ENCODE measurements around the gene PLEKHM1.

Gene PLEKHM1

DNA sequence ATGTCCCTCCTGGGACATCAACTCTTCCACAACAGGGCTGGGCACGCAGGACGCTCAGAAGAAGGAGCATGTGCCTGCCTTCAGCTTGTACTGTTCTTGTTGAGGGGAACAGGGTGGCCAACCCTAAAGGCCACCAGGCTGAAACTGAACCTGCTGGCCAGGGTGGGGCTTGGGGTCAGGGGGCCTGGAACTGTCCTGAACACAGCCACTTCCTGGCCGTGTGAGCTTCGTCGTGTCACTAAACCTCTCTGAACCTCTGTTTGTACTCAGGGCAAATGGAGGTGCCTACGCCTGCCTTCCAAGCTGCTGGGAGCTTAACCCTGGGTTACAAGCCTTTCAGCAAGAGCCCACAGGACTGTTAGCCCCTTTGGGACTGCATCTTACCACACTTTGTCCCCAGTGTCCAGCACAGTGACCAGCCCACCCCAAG lies 64.5 kb downstream of the PLEKHM1 start:
- DNase-seq: no peak

DNA sequence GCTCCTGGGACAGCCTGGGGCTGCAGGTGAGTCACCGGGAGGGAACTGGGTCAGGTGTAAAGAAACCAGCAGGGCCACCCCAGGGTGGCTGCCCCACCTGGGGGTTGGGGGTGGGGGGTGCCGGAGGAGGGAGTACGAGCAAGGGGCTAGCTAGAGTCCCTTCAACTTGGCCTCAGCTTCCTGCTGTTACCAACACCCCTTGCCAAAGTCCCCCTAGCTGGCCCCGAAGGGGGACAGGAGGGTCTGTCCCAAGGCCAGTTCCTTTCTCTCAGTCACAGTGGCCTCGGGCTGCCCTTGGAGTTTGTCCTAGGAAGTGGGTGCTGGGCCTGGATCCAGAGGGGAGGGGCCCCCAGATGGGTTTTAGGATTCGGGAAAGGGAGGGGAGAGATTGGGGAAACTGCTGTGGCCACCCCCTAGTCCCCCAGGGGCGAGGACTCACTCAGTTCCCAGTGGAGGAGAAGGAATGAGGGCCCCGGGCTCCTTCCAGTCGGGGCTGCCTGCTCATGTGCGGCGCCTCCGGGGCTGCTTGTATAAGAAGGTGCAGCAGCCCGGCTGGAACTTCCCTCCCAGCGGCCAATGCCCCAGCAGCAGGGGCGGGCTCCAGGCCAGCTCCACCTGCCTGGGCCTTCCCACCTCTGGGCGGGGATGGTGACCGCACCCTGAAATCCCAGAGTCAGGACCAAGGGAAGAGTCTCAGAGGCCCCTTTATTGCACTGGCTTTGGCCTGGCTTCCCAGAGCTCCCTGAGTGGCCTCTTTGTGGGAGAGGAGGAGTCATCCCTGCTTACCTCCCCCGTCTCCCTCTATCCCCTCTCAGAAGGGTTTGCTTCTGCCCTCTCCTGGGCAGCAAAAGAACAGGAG lies 65.2 kb downstream of the PLEKHM1 start:
- peak; percentile 74 to 84 for DNase-seq

DNA sequence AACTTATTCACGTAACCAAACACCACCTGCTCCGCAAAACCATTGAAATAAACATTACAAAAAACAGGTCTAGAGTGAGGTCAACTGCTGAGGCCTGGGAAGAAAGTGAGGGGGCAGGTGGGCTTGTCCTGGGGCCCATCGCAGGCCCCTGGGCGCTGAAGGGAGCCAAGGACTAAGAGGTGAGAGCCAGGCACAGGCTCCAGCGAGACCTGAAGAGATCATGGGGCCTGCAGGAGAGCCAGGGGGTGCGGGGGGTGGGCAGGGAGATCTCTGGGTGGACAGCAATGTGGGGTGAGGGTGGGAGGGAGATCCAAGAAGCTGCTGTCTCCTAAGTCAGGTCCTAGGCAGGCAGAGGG lies 65.8 kb downstream of the PLEKHM1 start:
- no peak for DNase-seq

DNA sequence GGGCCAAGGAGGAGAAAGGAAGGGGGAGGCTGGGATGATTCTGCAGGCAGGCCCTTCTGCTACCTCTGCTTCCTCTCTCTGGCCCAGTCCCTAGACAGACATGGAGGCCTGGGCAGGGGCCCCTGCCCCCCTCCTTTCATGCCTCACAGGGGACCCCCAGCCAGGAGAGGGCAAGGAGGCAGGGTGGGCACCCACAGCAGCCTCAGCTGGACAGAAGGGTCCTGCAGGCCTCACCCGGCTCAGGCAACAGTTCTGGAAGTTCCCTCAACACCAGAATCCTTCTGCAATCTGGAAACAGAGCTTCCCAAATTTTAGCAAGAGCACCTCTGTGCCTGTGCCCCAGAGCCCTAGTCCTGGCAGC lies 66.6 kb downstream of the PLEKHM1 start:
- DNase-seq: no peak

DNA sequence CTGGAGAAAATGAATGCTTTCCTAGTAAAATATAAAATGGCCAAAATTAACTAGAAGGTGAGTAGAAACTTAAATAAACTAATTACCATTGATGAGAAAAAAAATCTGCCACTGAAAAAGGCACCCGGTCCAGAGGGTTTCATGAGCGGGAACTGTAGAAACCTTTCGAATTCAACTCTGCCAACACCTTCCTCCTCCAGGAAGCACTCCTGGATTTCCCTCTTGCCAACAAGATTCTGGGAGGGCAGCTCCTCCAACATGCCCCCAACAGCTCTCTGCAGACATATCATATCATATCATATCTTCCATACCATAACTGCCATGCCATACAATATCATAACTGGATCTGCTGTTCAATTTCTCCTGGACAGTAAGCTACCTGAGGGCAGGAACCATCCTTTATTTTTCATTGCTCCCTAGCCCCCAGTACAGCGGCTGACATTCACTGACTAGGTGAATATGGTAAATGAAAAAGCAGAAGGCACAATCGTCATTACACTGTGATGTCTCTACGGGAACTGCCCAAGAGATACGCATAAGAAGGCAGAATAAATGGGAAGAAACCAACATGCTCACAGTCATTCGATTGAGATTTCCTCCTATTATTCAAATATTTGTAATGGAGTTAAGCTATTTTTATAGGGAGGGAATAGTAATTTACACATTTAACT lies 67.1 kb downstream of the PLEKHM1 start:
- DNase-seq: no peak

DNA sequence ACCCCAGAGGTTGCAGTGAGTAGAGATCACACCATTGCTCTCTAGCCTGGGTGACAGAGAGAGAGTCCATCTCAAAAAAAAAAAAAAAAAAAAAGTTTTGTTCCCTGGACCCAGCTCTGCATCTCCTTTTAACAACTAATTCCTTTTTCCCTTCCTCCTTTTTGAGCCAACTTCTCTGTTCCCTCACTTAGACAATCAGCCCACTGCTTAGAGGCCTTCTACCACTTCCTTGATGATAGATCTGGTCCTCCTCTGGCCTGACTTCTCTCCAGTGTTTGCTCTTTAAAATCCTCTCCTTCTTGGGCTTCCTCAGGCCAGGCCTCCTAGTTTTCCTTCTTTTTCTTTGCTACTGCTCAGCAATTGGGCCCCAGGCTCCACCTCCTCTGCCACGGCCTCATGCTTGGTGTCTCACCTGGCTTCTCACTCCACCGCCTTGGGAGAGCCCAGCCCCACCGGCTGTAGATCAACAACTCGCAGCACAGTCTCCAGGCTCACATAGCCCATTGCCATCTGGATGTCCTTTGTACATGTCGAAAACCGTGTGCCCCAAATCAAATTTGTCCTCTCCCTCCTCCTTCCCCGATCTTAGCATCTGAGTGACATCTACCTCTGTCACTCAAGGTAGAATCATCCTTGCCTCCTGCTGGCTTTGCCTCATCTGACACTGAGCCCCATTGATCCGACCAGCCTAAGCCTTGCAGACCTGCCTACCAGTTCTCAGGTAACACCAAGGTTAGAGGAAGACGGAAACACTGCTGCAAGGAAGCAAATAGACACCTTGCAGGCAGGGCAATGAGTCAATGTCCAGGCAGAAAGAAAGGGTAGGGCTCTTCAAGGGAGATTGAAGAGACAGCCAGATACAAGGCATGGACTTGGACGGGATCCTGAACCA lies 75.3 kb downstream of the PLEKHM1 start:
- DNase-seq: no peak

DNA sequence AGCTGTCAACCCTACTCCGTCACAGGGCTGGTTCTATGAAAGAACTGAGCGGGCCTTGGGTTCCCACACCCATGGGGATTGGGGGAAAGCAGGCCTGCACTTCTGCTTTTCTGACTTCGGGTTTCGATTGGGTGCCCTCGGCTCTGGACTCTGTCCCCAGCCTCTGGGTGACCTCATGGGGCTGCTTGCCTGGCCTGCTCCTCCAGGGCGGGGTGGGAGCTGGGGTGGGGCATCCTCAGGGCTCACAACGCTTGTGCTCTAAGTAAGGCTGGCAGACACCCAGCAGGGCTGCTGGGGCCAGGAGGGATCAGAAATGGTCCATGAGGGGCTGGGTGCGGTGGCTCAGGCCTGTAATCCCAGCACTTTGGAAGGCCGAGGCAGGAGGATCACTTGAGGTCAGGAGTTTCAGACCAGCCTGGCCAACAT lies 77.0 kb downstream of the PLEKHM1 start:
- no peak for DNase-seq

DNA sequence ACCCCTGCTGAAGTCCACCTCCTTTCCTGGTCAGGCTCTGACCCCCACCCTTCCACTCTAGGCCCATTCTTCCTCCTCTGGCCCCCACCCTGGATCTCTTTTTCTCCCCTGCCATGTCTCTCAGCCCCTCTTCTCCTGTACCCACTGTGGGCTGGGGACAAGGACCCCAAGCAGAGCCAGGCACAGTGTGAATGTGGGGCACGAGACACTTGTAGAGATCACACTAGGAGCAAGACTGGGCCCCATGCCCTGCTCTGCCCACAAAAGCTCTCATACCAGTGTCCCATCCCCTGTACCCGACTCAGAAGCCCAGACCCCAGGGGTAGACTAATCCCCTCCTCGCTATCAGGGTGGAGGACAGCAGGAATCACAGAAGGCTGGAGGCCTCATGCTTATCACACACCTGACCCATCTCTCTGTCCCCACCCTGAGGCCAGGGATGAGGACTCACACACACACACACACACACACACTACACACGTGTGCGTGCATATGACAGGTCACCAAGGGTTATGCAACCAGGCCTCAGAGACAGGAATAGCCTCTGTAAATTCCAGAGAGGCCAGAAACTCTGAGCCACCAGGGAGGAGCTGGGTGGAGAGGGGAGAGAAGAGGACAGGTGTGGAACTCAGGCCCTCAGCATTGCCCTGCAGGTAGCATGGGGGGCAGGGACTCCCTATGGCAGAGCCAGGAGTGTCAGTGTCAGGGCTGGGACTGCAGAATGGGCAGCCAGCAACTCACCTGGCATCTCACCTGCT lies 79.0 kb downstream of the PLEKHM1 start:
- DNase-seq: no peak

DNA sequence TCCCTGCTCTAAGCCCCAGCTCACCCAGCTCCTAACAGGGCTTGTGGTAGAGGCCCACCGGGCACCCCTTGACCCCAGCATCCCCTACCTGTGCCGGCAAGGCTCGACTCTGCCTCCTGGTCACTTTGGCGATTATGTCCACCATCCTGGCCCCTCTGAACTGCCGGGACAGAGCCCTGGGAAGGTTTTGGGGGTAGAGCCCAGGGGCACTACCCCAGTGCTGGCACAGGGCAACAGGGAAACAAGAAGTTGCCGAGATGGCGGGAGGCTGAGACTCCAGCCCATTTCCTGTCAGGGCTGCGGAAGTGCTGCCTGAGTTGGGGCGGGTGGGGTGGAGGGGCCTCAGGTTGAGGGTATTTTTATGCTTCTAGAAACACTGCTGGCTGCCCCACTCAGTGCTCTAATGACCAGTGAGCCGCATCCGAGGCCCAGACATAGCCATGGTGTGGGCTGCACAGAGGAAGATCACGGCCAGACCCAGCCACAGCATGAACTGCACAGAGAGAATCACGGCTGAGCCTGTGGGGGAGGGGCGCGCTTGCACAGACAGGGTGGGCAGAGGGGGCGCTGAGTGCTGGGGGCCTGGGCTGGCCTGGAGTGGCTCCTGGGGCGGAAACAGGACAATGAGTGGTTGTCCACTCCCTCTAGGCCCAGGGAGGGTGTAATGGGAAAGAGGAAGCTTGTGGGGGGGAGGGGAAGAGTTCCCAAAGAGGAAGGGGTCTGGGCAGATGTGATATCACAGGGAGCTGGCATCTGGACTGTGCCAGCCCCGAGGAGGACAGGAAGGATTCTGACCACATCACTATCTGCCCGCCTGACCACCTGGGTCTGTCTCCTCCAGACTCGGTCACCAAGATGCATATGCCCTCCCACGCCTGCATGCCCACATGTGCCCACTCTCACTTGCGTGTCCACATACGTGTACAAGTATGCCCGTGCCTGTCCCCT lies 80.1 kb downstream of the PLEKHM1 start:
- DNase-seq: no peak

DNA sequence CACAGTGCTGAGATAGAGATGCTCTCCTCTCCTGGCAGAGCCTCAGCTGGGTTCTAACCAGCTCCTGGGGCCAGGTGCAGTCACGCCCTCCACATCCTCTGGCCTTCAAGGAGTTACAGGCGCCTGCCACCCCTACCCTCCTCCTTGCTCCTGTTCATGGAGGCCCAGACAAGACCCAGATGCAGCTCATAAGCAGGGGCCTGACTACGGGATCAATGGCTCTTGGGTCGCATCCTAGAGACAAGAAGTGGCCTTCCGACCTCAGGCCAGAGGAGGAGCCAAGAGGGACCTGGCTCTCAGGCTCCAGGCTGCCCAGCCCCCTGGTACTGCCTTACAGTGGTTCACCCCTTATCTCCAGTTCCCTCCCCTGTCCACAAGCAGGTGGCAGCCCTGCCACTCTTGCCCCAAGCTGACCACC lies 80.9 kb downstream of the PLEKHM1 start:
- DNase-seq: no peak

DNA sequence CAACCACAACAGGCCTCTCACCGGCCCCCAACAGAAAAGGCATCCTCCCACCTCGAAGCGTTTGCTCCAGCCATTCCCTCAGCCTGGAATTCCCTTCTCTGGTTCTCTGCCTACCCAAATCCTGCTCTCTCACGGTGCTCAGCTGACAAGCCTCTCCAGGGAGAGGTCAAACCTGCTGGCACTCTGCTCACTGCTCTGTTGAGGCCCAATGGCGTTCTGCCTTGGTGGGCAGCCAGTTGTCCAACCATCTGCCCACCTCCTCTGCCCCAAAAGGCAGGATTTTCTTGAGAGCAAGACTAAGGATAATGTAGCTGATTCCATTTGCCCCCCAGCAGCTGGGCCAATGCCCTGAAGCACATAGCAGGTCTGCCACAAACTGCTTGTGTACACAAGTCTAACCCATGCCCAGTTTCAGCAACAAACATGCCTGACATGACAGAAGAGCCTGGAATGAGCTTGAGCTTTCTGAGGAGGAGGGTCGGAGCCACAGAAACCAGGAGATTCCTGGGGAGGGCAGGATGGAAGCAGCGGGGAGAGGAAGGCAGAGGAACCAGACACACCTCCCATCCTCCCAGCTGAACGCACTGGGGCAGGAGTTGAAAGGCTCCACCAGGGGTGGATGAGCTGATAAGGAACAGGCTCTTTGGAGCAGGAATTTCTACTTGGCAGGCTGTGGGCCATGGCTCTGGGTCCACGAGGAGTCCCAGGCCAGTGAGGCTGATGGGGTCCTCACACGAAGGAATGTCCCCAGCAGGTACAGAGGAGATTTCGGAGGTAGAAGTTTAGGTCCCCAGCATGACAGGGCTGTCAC lies 81.7 kb downstream of the PLEKHM1 start:
- DNase-seq: peak; percentile 84 to 94

DNA sequence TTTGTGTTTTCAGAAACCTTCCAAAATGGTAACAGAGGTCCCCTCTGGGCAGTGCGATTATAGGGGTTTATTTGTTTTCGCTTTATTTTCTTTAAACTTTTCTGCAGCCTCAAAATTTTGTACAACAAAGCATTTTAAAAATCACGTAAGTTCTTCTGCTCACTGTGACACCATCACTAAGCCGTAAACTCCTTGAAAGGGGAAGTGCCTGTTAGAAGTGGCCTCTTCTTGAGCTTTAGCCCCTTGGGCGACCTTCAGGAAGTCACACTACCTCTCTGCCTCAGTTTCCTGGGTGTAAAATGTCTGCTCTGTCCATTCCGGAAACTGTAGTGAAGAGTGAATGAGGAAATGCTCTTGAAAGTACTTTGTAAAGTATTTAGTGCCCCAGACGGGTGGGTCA lies 84.4 kb downstream of the PLEKHM1 start:
- no peak for DNase-seq

DNA sequence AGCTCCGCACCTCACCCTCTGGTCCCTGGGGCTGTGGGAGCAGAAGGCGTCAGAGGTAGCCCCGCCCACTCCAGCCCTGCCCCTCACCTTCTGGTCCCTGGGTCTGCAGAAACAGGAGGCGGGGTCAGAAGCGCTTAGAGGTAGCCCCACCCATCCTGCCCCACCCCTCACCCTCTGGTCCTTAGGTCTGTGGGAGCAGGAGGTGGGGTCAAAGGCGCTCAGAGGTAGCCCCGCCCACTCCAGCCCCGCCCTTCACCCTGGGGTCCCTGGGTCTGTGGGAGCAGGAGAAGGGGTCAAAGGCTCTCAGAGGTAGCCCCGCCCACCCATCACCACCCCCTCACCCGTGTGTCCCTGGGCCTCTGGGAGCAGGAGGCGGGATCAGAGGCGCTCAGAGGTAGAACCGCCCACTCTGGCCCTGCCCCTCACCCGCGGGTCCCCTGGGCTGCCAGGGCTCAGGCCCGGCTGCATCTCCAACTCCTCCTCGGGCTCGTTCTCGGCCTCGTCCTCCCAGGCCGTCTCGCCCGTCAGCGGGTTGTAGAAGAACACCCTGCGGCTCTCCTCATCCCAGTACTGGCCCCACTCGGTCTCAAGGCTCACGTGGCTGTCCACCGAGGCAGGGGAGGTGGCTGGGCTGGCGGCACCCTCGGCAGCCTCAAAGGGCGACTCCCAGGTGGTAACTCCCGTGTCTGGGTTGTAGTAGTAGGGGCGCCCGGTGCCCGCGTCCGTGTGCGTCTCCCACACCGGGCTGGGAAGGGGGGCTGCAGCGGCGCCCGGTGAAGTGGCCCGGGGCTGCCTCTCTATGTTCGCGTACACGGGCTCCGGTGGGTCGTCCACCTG lies 85.1 kb downstream of the PLEKHM1 start:
- DNase-seq: no peak

DNA sequence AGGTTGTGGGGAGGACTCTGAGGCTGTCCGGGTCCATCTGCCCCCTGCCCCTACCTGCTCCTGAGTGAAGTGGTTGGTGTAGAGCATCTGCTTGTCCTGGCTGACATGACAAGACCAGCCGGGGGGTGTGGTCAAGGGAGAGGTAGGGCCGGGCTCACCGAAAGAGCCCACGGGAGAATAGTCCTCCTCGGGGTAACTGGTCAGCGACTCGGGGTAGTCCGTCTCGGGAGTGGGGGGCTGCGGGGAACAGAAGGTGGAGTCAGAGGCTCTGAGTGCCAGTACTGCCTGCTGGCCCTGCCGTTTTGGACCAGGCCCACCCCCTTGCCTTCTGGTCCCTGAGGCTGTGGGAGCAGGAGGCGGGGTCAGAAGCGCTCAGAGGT lies 85.7 kb downstream of the PLEKHM1 start:
- no peak for DNase-seq

DNA sequence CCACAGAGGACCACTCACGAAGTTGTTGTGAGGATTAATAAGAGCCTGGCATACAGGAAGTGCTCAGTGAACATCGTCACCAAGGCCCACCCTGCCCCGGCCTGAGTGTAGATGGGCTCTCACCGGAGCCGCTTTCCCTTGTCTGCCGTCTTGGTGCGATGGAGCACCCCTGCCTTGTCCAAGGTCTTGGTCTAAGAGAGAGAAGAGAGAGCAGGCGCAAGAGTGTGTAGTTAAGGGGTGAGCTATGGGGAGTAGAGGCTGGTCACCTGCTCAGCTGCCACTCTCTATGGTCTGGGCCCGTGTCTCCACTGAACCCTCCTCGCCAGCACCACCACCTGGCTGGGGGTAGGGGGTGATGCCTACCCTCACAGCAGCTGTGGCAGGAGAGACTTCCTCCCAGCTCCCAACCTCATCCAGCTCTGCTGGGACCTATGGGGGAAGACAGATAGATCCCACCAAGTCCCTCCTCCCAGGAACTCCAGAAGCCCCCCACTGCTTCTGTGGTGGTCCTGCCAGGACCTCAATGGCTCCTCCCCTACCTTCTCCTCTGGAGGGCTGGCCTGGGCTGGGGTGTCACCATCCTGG lies 86.5 kb downstream of the PLEKHM1 start:
- no peak for DNase-seq

DNA sequence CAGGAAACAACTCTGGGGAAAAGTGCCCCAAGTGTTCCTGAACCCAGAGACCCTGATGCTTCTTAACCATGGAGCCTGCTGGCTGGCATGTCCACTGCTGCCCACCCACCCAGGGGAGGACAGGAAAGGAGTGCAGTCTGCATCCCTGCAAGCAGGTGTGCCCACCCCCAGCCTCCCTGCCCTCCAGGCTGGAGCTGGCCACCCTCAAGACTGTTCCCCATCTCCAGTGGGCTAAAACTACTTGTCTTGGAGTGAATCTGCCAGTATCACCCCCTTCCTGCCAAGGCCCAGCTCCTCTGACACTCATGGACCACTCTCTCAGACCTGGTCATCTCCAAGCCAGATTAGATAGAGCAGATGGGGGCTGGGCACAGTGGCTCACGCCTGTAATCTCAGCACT lies 87.6 kb downstream of the PLEKHM1 start:
- no peak for DNase-seq

DNA sequence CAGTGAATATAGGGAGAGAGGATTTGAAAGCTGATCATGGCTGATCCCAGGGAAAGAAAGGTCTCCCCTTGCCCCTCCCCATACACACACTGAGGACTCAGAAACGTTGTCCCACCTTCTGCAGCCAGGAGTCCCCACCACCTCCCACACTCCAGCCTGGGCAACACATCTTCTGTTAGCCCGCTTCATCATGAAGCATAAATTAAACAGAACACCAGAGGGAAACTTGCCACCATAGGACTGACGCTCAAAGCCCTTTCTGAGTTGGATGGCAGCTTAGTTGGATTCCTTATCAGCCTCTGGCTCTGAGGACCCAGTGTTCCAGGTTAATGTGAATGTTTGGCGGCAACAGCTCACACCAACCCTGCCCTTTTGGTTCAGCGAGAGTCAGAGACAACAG lies 91.7 kb downstream of the PLEKHM1 start:
- no peak for DNase-seq

DNA sequence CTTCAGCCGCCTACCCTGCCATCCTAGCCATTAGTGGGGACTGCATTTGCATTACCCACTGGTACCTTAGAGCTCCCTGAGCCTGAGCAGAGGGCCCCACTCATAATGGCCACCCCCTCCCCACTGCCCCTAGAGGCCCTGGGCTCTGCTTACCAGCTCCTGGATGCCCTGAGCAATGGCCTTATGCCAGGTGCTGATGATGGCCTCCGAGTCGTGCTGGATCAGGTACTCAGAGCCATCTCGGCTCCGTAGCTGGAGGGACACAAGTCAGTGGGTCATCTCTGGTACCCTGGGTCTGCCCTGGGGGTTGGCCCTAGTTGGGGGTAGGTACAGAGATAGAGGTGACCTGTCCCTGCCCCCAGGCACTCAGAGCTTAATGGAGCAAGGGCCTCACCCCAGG lies 92.7 kb downstream of the PLEKHM1 start:
- no peak for DNase-seq

DNA sequence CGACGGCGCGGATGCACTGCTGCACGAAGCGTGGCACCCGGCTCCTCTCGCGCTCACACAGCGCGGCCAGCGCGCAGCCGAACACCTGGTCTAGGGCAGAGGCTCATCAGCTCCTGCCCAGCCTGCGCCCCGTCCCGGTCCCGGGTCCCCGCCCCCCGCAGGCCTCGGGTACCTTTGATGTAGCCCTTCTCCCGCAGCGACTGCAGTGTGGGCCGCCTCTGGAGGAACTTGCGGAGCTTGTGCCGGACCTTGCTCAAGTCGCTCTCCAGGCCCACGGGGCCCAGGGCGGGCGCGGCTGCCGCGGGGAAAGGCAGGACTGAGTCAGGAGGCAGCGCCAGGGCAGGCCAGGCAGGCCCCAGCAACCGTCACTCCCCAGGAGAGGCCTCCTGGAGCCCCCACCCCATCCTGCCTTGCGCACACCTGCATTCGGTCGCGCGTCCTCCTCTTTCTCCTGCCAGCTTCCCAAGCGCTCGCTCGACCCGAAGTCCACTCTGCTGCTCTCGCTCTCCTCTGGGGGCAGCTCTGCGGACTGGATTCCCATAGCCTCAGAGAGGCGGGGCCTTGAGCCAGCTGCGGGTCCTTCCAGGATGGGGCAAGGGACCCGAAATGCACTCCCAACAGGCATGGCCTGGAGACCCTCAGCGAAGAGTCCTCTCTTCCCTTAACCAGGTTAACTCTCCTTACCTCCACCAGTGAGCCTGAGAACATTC lies 93.9 kb downstream of the PLEKHM1 start:
- DNase-seq: no peak

Measured in NCI-H524 (cell line).